GM12878 (cell line): ENCODE measurements around the gene GALC. TPM values are rescaled to one million over a fixed set of nuclear protein-coding genes. Genes with fewer than 3 reads are reported as not detected.

Experiments
- ETV6 ChIP-seq, 2 experiments: fragments of 450-650 bp in 1 of 2; IDR thresholded peaks in 1 of 2; conservative IDR thresholded peaks in 1 of 2; 2 replicates each; pipeline ENCODE4 v1.6.1; 2014; ENCODE audit warnings: antibody characterized with exemption in 1 of 2, borderline replicate concordance in 1 of 2, low read depth in 1 of 2, mild to moderate bottlenecking in 1 of 2, moderate library complexity in 1 of 2
- KLF5 ChIP-seq: fragments of 450-650 bp; IDR thresholded peaks from 2 replicates; pipeline ENCODE4 v1.6.1; 2014; ENCODE audit warnings: mild to moderate bottlenecking; ENCODE audit not compliant: partially characterized antibody
- MEF2A ChIP-seq: IDR thresholded peaks from 2 replicates; pipeline ENCODE4 v1.6.1; 2011; ENCODE audit warnings: low read depth, mild to moderate bottlenecking, low read length, moderate library complexity; ENCODE audit not compliant: insufficient read depth
- NFXL1 ChIP-seq: fragments of 450-650 bp; IDR thresholded peaks from 2 replicates; pipeline ENCODE4 v1.6.1; 2017; ENCODE audit warnings: antibody characterized with exemption, mild to moderate bottlenecking, borderline replicate concordance
- POLR2AphosphoS5 ChIP-seq: IDR thresholded peaks from 2 replicates; pipeline ENCODE4 v1.6.1; 2011; ENCODE audit warnings: mild to moderate bottlenecking, low read length, inconsistent platforms
- SPI1 ChIP-seq: IDR thresholded peaks from 2 replicates; pipeline ENCODE4 v1.6.1; 2011; ENCODE audit warnings: low read depth, mild to moderate bottlenecking, low read length, moderate library complexity, borderline replicate concordance; ENCODE audit not compliant: insufficient read depth
- SREBF1 ChIP-seq: IDR thresholded peaks from 2 replicates; pipeline ENCODE4 v1.6.1; 2012; ENCODE audit warnings: mild to moderate bottlenecking, low read length
- TAF1 ChIP-seq: IDR thresholded peaks from 2 replicates; pipeline ENCODE4 v1.6.1; 2011; ENCODE audit warnings: mild to moderate bottlenecking, low read depth, low read length, borderline replicate concordance
- YY1 ChIP-seq: IDR thresholded peaks from 2 replicates; pipeline ENCODE4 v1.6.1; 2011; ENCODE audit warnings: low read depth, mild to moderate bottlenecking, low read length
- polyA plus RNA-seq, 11 experiments: library from polyadenylated mRNA; depleted of rRNA in 4 of 11; unstranded in 6 of 11; stranded (reverse) in 5 of 11; fragments of >200 nt; fragmentation: Nextera tagmentation in 4 of 11; fragmentation: Illumina TruSeq in 1 of 11; extraction: Ambion mirVana in 4 of 11; extraction: Trizol in 1 of 11; gene quantifications; 1 replicate in 1 of 11; 2 replicates in 10 of 11; pipeline versions ENCODE4 v1.2.1 to v1.2.3, GENCODE V29; 2011 to 2016; ENCODE audit warnings: inconsistent platforms in 2 of 11, missing spikeins in 2 of 11, low read depth in 1 of 11
- total RNA-seq, 4 experiments: library from RNA; depleted of rRNA in 3 of 4; stranded (reverse); fragments of >200 nt in 3 of 4; fragmentation: Illumina TruSeq in 1 of 4; extraction: Trizol in 1 of 4; gene quantifications; 2 replicates each; pipeline versions ENCODE4 v1.2.1 to v1.2.3, GENCODE V29; 2013 to 2021
- TF ChIP-seq, protein P1 (sequence below): fragments of 150-350 bp; IDR thresholded peaks from 2 replicates; pipeline ENCODE4 v1.6.1; 2016; ENCODE audit warnings: low read depth, low read length
- TF ChIP-seq, protein P2 (sequence below), 3 experiments: IDR thresholded peaks in 2 of 3; conservative IDR thresholded peaks in 1 of 3; 2 replicates each; pipeline ENCODE4 v1.5.1; 2011; ENCODE audit warnings: low read depth in 3 of 3, low read length in 3 of 3, mild to moderate bottlenecking in 3 of 3, control low read depth in 2 of 3, moderate library complexity in 2 of 3, inconsistent platforms in 1 of 3, mixed read lengths in 1 of 3; ENCODE audit not compliant: control insufficient read depth in 2 of 3, insufficient read depth in 1 of 3; ENCODE audit errors: extremely low read depth in 1 of 3
- TF ChIP-seq, protein P3 (sequence below): fragments of 150-350 bp; IDR thresholded peaks from 2 replicates; pipeline ENCODE4 v1.6.1; 2014; ENCODE audit warnings: mild to moderate bottlenecking, low read depth, low read length
- TF ChIP-seq, protein P4 (sequence below): IDR thresholded peaks from 2 replicates; pipeline ENCODE4 v1.6.1; 2011; ENCODE audit warnings: borderline replicate concordance, low read depth, mild to moderate bottlenecking, moderate library complexity, mixed read lengths, low read length; ENCODE audit not compliant: insufficient read depth; ENCODE audit errors: extremely low read length
- TF ChIP-seq, protein P5 (sequence below): IDR thresholded peaks from 2 replicates; pipeline ENCODE4 v1.6.1; 2012; ENCODE audit warnings: mild to moderate bottlenecking, low read depth, low read length
- TF ChIP-seq, protein P6 (sequence below): IDR thresholded peaks from 2 replicates; pipeline ENCODE4 v1.6.1; 2012; ENCODE audit warnings: low read length, inconsistent platforms

Gene GALC
- total and polyA plus RNA-seq, 10 of the 15 experiments (the other 5 are each of a cell fraction or from before 2014, with no cell fraction given), result 1.3 to 14.0 (median 4.5) TPM

DNA sequence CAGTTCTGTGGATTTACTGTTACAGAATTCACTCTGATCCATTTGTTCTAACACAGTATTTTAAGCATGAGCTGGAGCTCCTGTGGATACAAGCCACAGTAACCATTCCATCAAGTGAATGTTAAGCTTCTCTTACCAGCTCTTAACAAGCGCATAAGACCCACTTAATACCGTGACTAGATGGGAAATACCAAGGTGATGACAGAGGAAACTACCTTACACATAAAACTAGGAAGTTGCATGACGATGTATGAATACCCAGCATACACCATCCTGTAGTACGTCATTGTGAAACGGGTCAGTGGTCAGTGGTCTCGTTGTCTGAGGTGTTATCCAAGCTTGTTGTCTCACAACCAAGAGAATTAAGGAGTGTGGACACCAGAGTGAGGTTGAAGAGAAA lies 2.0 kb upstream of the GALC start (continued):
- TF ChIP-seq, protein P1, sequence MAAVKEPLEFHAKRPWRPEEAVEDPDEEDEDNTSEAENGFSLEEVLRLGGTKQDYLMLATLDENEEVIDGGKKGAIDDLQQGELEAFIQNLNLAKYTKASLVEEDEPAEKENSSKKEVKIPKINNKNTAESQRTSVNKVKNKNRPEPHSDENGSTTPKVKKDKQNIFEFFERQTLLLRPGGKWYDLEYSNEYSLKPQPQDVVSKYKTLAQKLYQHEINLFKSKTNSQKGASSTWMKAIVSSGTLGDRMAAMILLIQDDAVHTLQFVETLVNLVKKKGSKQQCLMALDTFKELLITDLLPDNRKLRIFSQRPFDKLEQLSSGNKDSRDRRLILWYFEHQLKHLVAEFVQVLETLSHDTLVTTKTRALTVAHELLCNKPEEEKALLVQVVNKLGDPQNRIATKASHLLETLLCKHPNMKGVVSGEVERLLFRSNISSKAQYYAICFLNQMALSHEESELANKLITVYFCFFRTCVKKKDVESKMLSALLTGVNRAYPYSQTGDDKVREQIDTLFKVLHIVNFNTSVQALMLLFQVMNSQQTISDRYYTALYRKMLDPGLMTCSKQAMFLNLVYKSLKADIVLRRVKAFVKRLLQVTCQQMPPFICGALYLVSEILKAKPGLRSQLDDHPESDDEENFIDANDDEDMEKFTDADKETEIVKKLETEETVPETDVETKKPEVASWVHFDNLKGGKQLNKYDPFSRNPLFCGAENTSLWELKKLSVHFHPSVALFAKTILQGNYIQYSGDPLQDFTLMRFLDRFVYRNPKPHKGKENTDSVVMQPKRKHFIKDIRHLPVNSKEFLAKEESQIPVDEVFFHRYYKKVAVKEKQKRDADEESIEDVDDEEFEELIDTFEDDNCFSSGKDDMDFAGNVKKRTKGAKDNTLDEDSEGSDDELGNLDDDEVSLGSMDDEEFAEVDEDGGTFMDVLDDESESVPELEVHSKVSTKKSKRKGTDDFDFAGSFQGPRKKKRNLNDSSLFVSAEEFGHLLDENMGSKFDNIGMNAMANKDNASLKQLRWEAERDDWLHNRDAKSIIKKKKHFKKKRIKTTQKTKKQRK, result no peak
- TF ChIP-seq SREBF1, result no peak
- no peak for TF ChIP-seq NFXL1
- TF ChIP-seq ETV6 (conservative IDR thresholded peaks at IDR 0.05 in 1 of 2, IDR thresholded peaks at IDR 0.05 in 1 of 2; ENCODE audit: borderline replicate concordance in 1 of 2, low read depth in 1 of 2), result peak in 1 of 2 experiments; percentile 81; a peak in 2 of 4 replicates
- no peak for TF ChIP-seq YY1
- TF ChIP-seq SPI1, result 0 out of 2 replicates have a peak, but pooled peaks have one; percentile 25
- TF ChIP-seq, protein P2, sequence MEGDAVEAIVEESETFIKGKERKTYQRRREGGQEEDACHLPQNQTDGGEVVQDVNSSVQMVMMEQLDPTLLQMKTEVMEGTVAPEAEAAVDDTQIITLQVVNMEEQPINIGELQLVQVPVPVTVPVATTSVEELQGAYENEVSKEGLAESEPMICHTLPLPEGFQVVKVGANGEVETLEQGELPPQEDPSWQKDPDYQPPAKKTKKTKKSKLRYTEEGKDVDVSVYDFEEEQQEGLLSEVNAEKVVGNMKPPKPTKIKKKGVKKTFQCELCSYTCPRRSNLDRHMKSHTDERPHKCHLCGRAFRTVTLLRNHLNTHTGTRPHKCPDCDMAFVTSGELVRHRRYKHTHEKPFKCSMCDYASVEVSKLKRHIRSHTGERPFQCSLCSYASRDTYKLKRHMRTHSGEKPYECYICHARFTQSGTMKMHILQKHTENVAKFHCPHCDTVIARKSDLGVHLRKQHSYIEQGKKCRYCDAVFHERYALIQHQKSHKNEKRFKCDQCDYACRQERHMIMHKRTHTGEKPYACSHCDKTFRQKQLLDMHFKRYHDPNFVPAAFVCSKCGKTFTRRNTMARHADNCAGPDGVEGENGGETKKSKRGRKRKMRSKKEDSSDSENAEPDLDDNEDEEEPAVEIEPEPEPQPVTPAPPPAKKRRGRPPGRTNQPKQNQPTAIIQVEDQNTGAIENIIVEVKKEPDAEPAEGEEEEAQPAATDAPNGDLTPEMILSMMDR (IDR thresholded peaks at IDR 0.05 in 2 of 3, conservative IDR thresholded peaks at IDR 0.05 in 1 of 3; ENCODE audit: control insufficient read depth in 2 of 3, extremely low read depth in 1 of 3, insufficient read depth in 1 of 3, low read depth in 3 of 3, low read length in 3 of 3), result no peak
- TF ChIP-seq, protein P3, sequence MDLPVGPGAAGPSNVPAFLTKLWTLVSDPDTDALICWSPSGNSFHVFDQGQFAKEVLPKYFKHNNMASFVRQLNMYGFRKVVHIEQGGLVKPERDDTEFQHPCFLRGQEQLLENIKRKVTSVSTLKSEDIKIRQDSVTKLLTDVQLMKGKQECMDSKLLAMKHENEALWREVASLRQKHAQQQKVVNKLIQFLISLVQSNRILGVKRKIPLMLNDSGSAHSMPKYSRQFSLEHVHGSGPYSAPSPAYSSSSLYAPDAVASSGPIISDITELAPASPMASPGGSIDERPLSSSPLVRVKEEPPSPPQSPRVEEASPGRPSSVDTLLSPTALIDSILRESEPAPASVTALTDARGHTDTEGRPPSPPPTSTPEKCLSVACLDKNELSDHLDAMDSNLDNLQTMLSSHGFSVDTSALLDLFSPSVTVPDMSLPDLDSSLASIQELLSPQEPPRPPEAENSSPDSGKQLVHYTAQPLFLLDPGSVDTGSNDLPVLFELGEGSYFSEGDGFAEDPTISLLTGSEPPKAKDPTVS, result no peak
- TF ChIP-seq MEF2A, result no peak
- TF ChIP-seq, protein P4, sequence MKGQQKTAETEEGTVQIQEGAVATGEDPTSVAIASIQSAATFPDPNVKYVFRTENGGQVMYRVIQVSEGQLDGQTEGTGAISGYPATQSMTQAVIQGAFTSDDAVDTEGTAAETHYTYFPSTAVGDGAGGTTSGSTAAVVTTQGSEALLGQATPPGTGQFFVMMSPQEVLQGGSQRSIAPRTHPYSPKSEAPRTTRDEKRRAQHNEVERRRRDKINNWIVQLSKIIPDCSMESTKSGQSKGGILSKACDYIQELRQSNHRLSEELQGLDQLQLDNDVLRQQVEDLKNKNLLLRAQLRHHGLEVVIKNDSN, result no peak
- TF ChIP-seq, protein P5, sequence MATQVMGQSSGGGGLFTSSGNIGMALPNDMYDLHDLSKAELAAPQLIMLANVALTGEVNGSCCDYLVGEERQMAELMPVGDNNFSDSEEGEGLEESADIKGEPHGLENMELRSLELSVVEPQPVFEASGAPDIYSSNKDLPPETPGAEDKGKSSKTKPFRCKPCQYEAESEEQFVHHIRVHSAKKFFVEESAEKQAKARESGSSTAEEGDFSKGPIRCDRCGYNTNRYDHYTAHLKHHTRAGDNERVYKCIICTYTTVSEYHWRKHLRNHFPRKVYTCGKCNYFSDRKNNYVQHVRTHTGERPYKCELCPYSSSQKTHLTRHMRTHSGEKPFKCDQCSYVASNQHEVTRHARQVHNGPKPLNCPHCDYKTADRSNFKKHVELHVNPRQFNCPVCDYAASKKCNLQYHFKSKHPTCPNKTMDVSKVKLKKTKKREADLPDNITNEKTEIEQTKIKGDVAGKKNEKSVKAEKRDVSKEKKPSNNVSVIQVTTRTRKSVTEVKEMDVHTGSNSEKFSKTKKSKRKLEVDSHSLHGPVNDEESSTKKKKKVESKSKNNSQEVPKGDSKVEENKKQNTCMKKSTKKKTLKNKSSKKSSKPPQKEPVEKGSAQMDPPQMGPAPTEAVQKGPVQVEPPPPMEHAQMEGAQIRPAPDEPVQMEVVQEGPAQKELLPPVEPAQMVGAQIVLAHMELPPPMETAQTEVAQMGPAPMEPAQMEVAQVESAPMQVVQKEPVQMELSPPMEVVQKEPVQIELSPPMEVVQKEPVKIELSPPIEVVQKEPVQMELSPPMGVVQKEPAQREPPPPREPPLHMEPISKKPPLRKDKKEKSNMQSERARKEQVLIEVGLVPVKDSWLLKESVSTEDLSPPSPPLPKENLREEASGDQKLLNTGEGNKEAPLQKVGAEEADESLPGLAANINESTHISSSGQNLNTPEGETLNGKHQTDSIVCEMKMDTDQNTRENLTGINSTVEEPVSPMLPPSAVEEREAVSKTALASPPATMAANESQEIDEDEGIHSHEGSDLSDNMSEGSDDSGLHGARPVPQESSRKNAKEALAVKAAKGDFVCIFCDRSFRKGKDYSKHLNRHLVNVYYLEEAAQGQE, result no peak
- peak; percentile 84 for TF ChIP-seq POLR2AphosphoS5
- no peak for TF ChIP-seq KLF5
- TF ChIP-seq, protein P6, sequence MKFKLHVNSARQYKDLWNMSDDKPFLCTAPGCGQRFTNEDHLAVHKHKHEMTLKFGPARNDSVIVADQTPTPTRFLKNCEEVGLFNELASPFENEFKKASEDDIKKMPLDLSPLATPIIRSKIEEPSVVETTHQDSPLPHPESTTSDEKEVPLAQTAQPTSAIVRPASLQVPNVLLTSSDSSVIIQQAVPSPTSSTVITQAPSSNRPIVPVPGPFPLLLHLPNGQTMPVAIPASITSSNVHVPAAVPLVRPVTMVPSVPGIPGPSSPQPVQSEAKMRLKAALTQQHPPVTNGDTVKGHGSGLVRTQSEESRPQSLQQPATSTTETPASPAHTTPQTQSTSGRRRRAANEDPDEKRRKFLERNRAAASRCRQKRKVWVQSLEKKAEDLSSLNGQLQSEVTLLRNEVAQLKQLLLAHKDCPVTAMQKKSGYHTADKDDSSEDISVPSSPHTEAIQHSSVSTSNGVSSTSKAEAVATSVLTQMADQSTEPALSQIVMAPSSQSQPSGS, result peak; percentile 95
- TF ChIP-seq TAF1, result no peak
